T1000 (cell line): Measurements from ENCODE around the gene ELMO3.

Experiments used
- DNase-seq: peaks from one replicate; lab custom pipeline; 2025; ENCODE audit warnings: mixed read lengths; lab: John Stamatoyannopoulos, UW

Gene ELMO3

GRCh38 chr16:67198238-67198734 is 645 bp upstream of the ELMO3 start:
- DNase-seq = no peak

- no peak for DNase-seq
Observed at GRCh38 chr16:67199808-67200198, 872 bp downstream of the ELMO3 start.

GRCh38 chr16:67200491-67200890 is 1.6 kb downstream of the ELMO3 start:
- DNase-seq = no peak

GRCh38 chr16:67201411-67202345 is 2.7 kb downstream of the ELMO3 start:
- DNase-seq = no peak

- DNase-seq = no peak
Observed at GRCh38 chr16:67202426-67202825, 3.5 kb downstream of the ELMO3 start.

GRCh38 chr16:67202956-67203493 is 4.1 kb downstream of the ELMO3 start:
- no peak for DNase-seq

- no peak for DNase-seq
Observed at GRCh38 chr16:67204076-67204475, 5.1 kb downstream of the ELMO3 start.

- DNase-seq = no peak
Observed at GRCh38 chr16:67206129-67206837, 7.4 kb downstream of the ELMO3 start.

GRCh38 chr16:67206838-67207248 is 7.9 kb downstream of the ELMO3 start:
- DNase-seq = peak; percentile 62

GRCh38 chr16:67207249-67208091 is 8.5 kb downstream of the ELMO3 start:
- peak; percentile 45 for DNase-seq

- DNase-seq = no peak
Observed at GRCh38 chr16:67208154-67208896, 9.4 kb downstream of the ELMO3 start.

GRCh38 chr16:67209565-67209964 is 10.6 kb downstream of the ELMO3 start:
- DNase-seq = no peak

- DNase-seq = no peak
Observed at GRCh38 chr16:67210069-67210937, 11.4 kb downstream of the ELMO3 start.

GRCh38 chr16:67211674-67212073 is 12.7 kb downstream of the ELMO3 start:
- DNase-seq = no peak

GRCh38 chr16:67212766-67213165 is 13.8 kb downstream of the ELMO3 start:
- no peak for DNase-seq

GRCh38 chr16:67213197-67214019 is 14.5 kb downstream of the ELMO3 start:
- no peak for DNase-seq

- DNase-seq = no peak
Observed at GRCh38 chr16:67215706-67216105, 16.8 kb downstream of the ELMO3 start.

- DNase-seq = no peak
Observed at GRCh38 chr16:67216612-67217490, 17.9 kb downstream of the ELMO3 start.
